Osteocyte (in vitro differentiated cells): ENCODE data around the gene GRM7. TPM values are rescaled to one million over a fixed set of nuclear protein-coding genes. Genes with fewer than 3 reads are reported as not detected.

Experiments used
- DNase-seq: peaks from one replicate; pipeline ENCODE4 v3.0.0; 2021; ENCODE audit warnings: mixed read lengths; ENCODE audit not compliant: unreplicated experiment; ENCODE audit errors: extremely low spot score
- H3K27ac Mint-ChIP-seq: one replicate; pipeline ENCODE4 v1.8.0; 2021; ENCODE audit warnings: mild to moderate bottlenecking, mixed read lengths; ENCODE audit not compliant: unreplicated experiment
- H3K27me3 Mint-ChIP-seq: one replicate; pipeline ENCODE4 v1.8.0; 2021; ENCODE audit warnings: mixed read lengths; ENCODE audit not compliant: unreplicated experiment
- H3K36me3 Mint-ChIP-seq: one replicate; pipeline ENCODE4 v1.8.0; 2021; ENCODE audit warnings: mixed read lengths; ENCODE audit not compliant: unreplicated experiment
- H3K4me1 Mint-ChIP-seq: one replicate; pipeline ENCODE4 v1.8.0; 2021; ENCODE audit warnings: mixed read lengths; ENCODE audit not compliant: unreplicated experiment
- H3K4me3 Mint-ChIP-seq: one replicate; pipeline ENCODE4 v1.8.0; 2021; ENCODE audit warnings: mild to moderate bottlenecking, moderate library complexity, mixed read lengths; ENCODE audit not compliant: unreplicated experiment
- H3K9me3 Mint-ChIP-seq: one replicate; pipeline ENCODE4 v1.8.0; 2021; ENCODE audit warnings: mixed read lengths; ENCODE audit not compliant: unreplicated experiment
- long read RNA-seq: library from polyadenylated mRNA; unstranded; transcript quantifications from one replicate; pipeline ENCODE4 v2.0.0, GENCODE V29; 2021
- total RNA-seq: library from RNA; stranded (reverse); gene quantifications from 2 replicates; pipeline ENCODE4 v1.2.1, GENCODE V29; 2021
- TF ChIP-seq, protein P1 (sequence below): fragments of 200-600 bp; sonication (generic); IDR thresholded peaks from 2 replicates; pipeline ENCODE4 v1.5.0; 2021; ENCODE audit warnings: antibody characterized with exemption, mild to moderate bottlenecking, moderate library complexity

GRM7 gene
- total RNA-seq, result not detected in 2 replicates
- long read RNA-seq, result 0 reads

DNA sequence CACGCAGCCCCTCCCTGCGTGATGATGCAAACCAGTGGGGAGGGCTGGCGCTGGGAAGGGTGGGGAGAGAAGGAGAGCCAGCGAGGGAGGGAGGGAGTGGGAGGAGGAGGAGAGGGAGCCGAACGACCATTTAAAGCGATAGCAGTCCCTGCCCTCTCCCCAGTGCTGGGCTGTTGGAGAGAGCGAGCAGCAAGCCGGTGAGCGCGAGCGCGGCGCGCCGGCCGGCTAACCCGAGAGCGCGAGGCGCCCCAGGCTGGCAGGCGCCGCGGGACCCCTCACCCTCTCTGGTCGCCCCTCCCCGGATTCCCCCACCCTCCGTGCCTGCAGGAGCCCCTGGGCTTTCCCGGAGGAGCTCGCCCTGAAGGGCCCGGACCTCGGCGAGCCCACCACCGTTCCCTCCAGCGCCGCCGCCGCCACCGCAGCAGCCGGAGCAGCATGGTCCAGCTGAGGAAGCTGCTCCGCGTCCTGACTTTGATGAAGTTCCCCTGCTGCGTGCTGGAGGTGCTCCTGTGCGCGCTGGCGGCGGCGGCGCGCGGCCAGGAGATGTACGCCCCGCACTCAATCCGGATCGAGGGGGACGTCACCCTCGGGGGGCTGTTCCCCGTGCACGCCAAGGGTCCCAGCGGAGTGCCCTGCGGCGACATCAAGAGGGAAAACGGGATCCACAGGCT lies at the start of gene GRM7:
Gene GRM7, plus strand, starts transcription at position 162 of the 671 bp plus-strand sequence.
- Mint-ChIP-seq H3K27ac (no peak within 1 kb of the TSS), H3K4me1 (no peaks in the 10 kb centered on the region), H3K36me3 (no peaks in the 10 kb centered on the region), H3K9me3 (no peaks in the 10 kb centered on the region), H3K4me3 (no peak within 1 kb of the TSS), H3K27me3 (peaks cover 34% of the 10 kb centered on the region)
- TF ChIP-seq, protein P1, sequence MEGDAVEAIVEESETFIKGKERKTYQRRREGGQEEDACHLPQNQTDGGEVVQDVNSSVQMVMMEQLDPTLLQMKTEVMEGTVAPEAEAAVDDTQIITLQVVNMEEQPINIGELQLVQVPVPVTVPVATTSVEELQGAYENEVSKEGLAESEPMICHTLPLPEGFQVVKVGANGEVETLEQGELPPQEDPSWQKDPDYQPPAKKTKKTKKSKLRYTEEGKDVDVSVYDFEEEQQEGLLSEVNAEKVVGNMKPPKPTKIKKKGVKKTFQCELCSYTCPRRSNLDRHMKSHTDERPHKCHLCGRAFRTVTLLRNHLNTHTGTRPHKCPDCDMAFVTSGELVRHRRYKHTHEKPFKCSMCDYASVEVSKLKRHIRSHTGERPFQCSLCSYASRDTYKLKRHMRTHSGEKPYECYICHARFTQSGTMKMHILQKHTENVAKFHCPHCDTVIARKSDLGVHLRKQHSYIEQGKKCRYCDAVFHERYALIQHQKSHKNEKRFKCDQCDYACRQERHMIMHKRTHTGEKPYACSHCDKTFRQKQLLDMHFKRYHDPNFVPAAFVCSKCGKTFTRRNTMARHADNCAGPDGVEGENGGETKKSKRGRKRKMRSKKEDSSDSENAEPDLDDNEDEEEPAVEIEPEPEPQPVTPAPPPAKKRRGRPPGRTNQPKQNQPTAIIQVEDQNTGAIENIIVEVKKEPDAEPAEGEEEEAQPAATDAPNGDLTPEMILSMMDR, result no peak
- no peak for DNase-seq

DNA sequence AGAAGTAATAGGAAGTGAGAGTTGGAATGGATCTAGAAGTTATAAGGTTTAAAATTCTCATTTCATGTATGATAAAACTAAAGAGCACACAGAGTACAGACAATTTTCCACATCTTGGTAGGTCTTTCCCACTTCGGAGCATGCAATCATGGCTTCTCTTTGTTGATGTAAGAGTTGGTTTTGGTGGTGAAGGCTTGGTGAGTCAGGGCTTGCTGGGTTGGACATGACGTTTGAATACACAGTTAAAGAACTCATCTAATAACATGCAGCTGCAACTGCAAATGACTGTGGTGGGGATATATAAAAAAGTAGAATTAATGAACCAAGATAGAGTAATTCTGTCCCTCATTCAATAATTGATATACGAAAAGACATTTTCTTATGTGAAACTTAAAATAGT lies 39.5 kb upstream of the GRM7 start:
- peaks cover 21% of the 10 kb centered on the region for H3K9me3 Mint-ChIP-seq
- no peak for DNase-seq
- no peaks in the 10 kb centered on the region for H3K4me1 Mint-ChIP-seq
- H3K4me3 Mint-ChIP-seq, result no peak overlapping the region
- H3K36me3 Mint-ChIP-seq, result no peaks in the 10 kb centered on the region
- TF ChIP-seq, protein P1, result no peak
- H3K27me3 Mint-ChIP-seq, result no peaks in the 10 kb centered on the region
- no peak overlapping the region for H3K27ac Mint-ChIP-seq

DNA sequence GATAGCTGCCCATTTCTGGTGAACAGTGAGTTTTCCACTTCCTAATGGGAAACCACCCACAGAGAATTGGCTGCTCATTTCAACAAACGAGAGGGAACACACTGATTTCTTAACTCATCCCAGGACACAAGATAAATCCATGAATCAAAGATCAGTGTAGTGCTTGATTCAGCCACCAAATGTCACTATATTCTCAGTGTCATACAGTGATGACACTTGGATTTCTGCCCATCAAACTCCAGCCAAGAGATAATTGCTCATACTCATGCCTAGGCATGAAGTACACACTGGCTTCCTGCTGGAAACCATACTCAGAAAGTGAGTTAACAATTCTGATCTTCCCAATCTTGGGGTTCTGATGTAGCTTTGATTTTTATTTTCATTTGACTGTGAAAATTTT lies 35.4 kb upstream of the GRM7 start:
- TF ChIP-seq, protein P1, result no peak
- Mint-ChIP-seq H3K27ac (no peak overlapping the region), H3K4me3 (no peak overlapping the region), H3K27me3 (no peaks in the 10 kb centered on the region), H3K4me1 (no peaks in the 10 kb centered on the region), H3K36me3 (no peaks in the 10 kb centered on the region), H3K9me3 (peaks cover 17% of the 10 kb centered on the region)
- no peak for DNase-seq

DNA sequence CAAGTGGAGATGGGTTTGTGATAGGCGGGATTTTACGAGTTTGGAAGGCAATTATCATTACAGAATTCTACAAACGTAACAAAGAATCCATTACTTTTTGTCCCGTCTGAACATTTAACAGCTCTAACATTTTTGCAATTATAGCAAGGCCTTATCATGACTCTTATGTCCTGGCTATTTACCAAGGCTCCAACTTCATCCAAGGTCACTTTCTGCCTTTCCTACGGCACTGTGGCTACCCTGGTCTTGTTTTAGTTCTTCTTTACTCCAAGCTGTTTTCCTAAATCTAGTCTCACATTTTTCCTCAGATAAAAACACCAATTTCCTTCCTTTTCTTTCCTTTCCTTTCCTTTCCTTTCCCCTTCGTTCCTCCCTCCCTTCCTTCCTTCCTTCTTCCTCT lies 33.5 kb upstream of the GRM7 start:
- no peak overlapping the region for H3K4me3 Mint-ChIP-seq
- H3K36me3 Mint-ChIP-seq, result no peaks in the 10 kb centered on the region
- peaks cover 16% of the 10 kb centered on the region for H3K9me3 Mint-ChIP-seq
- DNase-seq, result no peak
- H3K27ac Mint-ChIP-seq, result no peak overlapping the region
- TF ChIP-seq, protein P1, result no peak
- no peaks in the 10 kb centered on the region for H3K27me3 Mint-ChIP-seq
- no peaks in the 10 kb centered on the region for H3K4me1 Mint-ChIP-seq

DNA sequence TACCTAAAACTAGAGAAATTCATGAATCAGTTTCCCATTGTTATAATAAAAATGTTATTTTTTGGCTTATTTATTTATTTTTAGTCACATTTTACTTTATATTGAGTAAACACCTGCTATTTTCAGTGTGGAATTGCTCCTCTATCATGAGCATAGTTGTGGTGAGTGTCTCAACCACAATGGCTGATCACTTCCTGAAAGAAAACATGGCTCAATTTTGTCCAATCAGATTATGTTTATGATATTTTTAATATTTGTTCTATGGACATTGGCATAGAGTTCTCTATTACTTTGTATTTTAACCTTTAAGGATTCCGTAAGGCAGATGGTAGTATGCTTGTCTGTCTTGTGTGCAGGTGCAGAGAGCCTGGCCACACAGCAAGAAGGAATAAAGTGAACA lies 16.2 kb upstream of the GRM7 start:
- H3K27ac Mint-ChIP-seq, result no peak overlapping the region
- no peak for DNase-seq
- TF ChIP-seq, protein P1, result no peak
- no peaks in the 10 kb centered on the region for H3K4me1 Mint-ChIP-seq
- H3K9me3 Mint-ChIP-seq, result peaks cover 30% of the 10 kb centered on the region
- no peak overlapping the region for H3K4me3 Mint-ChIP-seq
- H3K36me3 Mint-ChIP-seq, result no peaks in the 10 kb centered on the region
- no peaks in the 10 kb centered on the region for H3K27me3 Mint-ChIP-seq
